ENCODE results near the gene FAF1.

Gene FAF1

GRCh38 chr1:50491142-50491541, 468.9 kb downstream of the FAF1 start:
- Mint-ChIP-seq H3K9me3 (peaks cover 9% of the 10 kb centered on the region), H3K36me3 (ENCODE audit: low read depth) (peaks cover 32% of the 10 kb centered on the region), H3K27me3 (ENCODE audit: low read depth) (no peaks in the 10 kb centered on the region), H3K4me3 (no peak overlapping the region), H3K27ac (no peak overlapping the region), H3K4me1 (ENCODE audit: low read depth) (peaks cover 9% of the 10 kb centered on the region)
- no peak for DNase-seq (ENCODE audit: low spot score)

- DNase-seq (ENCODE audit: low spot score), result no peak
- H3K9me3 Mint-ChIP-seq, result peaks cover 5% of the 10 kb centered on the region
- H3K27ac Mint-ChIP-seq, result peak overlapping the region; percentile 50
- H3K4me1 Mint-ChIP-seq (ENCODE audit: low read depth), result peaks cover 9% of the 10 kb centered on the region
- H3K36me3 Mint-ChIP-seq (ENCODE audit: low read depth), result peaks cover 32% of the 10 kb centered on the region
- no peak overlapping the region for H3K4me3 Mint-ChIP-seq
- H3K27me3 Mint-ChIP-seq (ENCODE audit: low read depth), result no peaks in the 10 kb centered on the region
Observed at GRCh38 chr1:50490640-50491039, 469.4 kb downstream of the FAF1 start.

GRCh38 chr1:50488876-50489275, 471.2 kb downstream of the FAF1 start:
- Mint-ChIP-seq H3K9me3 (no peaks in the 10 kb centered on the region), H3K27ac (no peak overlapping the region), H3K36me3 (ENCODE audit: low read depth) (peaks cover 26% of the 10 kb centered on the region), H3K27me3 (ENCODE audit: low read depth) (no peaks in the 10 kb centered on the region), H3K4me3 (no peak overlapping the region), H3K4me1 (ENCODE audit: low read depth) (peaks cover 9% of the 10 kb centered on the region)
- DNase-seq (ENCODE audit: low spot score), result no peak

- no peaks in the 10 kb centered on the region for H3K27me3 Mint-ChIP-seq (ENCODE audit: low read depth)
- H3K9me3 Mint-ChIP-seq, result no peaks in the 10 kb centered on the region
- H3K27ac Mint-ChIP-seq, result no peak overlapping the region
- peaks cover 28% of the 10 kb centered on the region for H3K36me3 Mint-ChIP-seq (ENCODE audit: low read depth)
- DNase-seq (ENCODE audit: low spot score), result no peak
- peaks cover 9% of the 10 kb centered on the region for H3K4me1 Mint-ChIP-seq (ENCODE audit: low read depth)
- no peak overlapping the region for H3K4me3 Mint-ChIP-seq
Observed at GRCh38 chr1:50488356-50488755, 471.7 kb downstream of the FAF1 start.

GRCh38 chr1:50487725-50488124, 472.3 kb downstream of the FAF1 start:
- H3K27ac Mint-ChIP-seq, result no peak overlapping the region
- no peaks in the 10 kb centered on the region for H3K27me3 Mint-ChIP-seq (ENCODE audit: low read depth)
- no peak overlapping the region for H3K4me3 Mint-ChIP-seq
- H3K36me3 Mint-ChIP-seq (ENCODE audit: low read depth), result peaks cover 28% of the 10 kb centered on the region
- DNase-seq (ENCODE audit: low spot score), result no peak
- H3K4me1 Mint-ChIP-seq (ENCODE audit: low read depth), result peaks cover 9% of the 10 kb centered on the region
- no peaks in the 10 kb centered on the region for H3K9me3 Mint-ChIP-seq

GRCh38 chr1:50481142-50481736, 478.8 kb downstream of the FAF1 start:
- Mint-ChIP-seq H3K27me3 (ENCODE audit: low read depth) (no peaks in the 10 kb centered on the region), H3K4me1 (ENCODE audit: low read depth) (no peaks in the 10 kb centered on the region), H3K27ac (no peak overlapping the region), H3K4me3 (no peak overlapping the region), H3K9me3 (no peaks in the 10 kb centered on the region), H3K36me3 (ENCODE audit: low read depth) (peaks cover 7% of the 10 kb centered on the region)
- no peak for DNase-seq (ENCODE audit: low spot score)

GRCh38 chr1:50476800-50477199, 483.3 kb downstream of the FAF1 start:
- no peak overlapping the region for H3K4me3 Mint-ChIP-seq
- H3K36me3 Mint-ChIP-seq (ENCODE audit: low read depth), result peaks cover 5% of the 10 kb centered on the region
- no peaks in the 10 kb centered on the region for H3K9me3 Mint-ChIP-seq
- no peaks in the 10 kb centered on the region for H3K27me3 Mint-ChIP-seq (ENCODE audit: low read depth)
- DNase-seq (ENCODE audit: low spot score), result no peak
- H3K27ac Mint-ChIP-seq, result no peak overlapping the region
- no peaks in the 10 kb centered on the region for H3K4me1 Mint-ChIP-seq (ENCODE audit: low read depth)

- no peaks in the 10 kb centered on the region for H3K9me3 Mint-ChIP-seq
- H3K4me3 Mint-ChIP-seq, result no peak overlapping the region
- H3K4me1 Mint-ChIP-seq (ENCODE audit: low read depth), result no peaks in the 10 kb centered on the region
- no peak overlapping the region for H3K27ac Mint-ChIP-seq
- H3K36me3 Mint-ChIP-seq (ENCODE audit: low read depth), result peaks cover 5% of the 10 kb centered on the region
- DNase-seq (ENCODE audit: low spot score), result no peak
- no peaks in the 10 kb centered on the region for H3K27me3 Mint-ChIP-seq (ENCODE audit: low read depth)
Observed at GRCh38 chr1:50474859-50475809, 484.9 kb downstream of the FAF1 start.

- no peak for DNase-seq (ENCODE audit: low spot score)
- H3K27me3 Mint-ChIP-seq (ENCODE audit: low read depth), result no peaks in the 10 kb centered on the region
- no peaks in the 10 kb centered on the region for H3K9me3 Mint-ChIP-seq
- no peak overlapping the region for H3K27ac Mint-ChIP-seq
- H3K36me3 Mint-ChIP-seq (ENCODE audit: low read depth), result peaks cover 5% of the 10 kb centered on the region
- H3K4me3 Mint-ChIP-seq, result no peak overlapping the region
- no peaks in the 10 kb centered on the region for H3K4me1 Mint-ChIP-seq (ENCODE audit: low read depth)
Observed at GRCh38 chr1:50473513-50473912, 486.6 kb downstream of the FAF1 start.

GRCh38 chr1:50471967-50472366, 488.1 kb downstream of the FAF1 start:
- H3K27ac Mint-ChIP-seq, result no peak overlapping the region
- H3K36me3 Mint-ChIP-seq (ENCODE audit: low read depth), result peaks cover 5% of the 10 kb centered on the region
- no peak overlapping the region for H3K4me3 Mint-ChIP-seq
- no peaks in the 10 kb centered on the region for H3K9me3 Mint-ChIP-seq
- DNase-seq (ENCODE audit: low spot score), result no peak
- no peaks in the 10 kb centered on the region for H3K27me3 Mint-ChIP-seq (ENCODE audit: low read depth)
- H3K4me1 Mint-ChIP-seq (ENCODE audit: low read depth), result no peaks in the 10 kb centered on the region

GRCh38 chr1:50462964-50463363, 497.1 kb downstream of the FAF1 start:
- no peaks in the 10 kb centered on the region for H3K9me3 Mint-ChIP-seq
- no peak overlapping the region for H3K4me3 Mint-ChIP-seq
- no peak for DNase-seq (ENCODE audit: low spot score)
- no peaks in the 10 kb centered on the region for H3K4me1 Mint-ChIP-seq (ENCODE audit: low read depth)
- no peak overlapping the region for H3K27ac Mint-ChIP-seq
- H3K36me3 Mint-ChIP-seq (ENCODE audit: low read depth), result no peaks in the 10 kb centered on the region
- H3K27me3 Mint-ChIP-seq (ENCODE audit: low read depth), result no peaks in the 10 kb centered on the region

GRCh38 chr1:50458507-50458906, 501.6 kb downstream of the FAF1 start:
- Mint-ChIP-seq H3K36me3 (ENCODE audit: low read depth) (no peaks in the 10 kb centered on the region), H3K9me3 (no peaks in the 10 kb centered on the region), H3K27ac (no peak overlapping the region), H3K4me3 (no peak overlapping the region), H3K4me1 (ENCODE audit: low read depth) (no peaks in the 10 kb centered on the region), H3K27me3 (ENCODE audit: low read depth) (no peaks in the 10 kb centered on the region)
- DNase-seq (ENCODE audit: low spot score), result no peak

- Mint-ChIP-seq H3K9me3 (no peaks in the 10 kb centered on the region), H3K27ac (no peak overlapping the region), H3K27me3 (ENCODE audit: low read depth) (no peaks in the 10 kb centered on the region), H3K4me1 (ENCODE audit: low read depth) (peaks cover 6% of the 10 kb centered on the region), H3K4me3 (no peak overlapping the region), H3K36me3 (ENCODE audit: low read depth) (no peaks in the 10 kb centered on the region)
- no peak for DNase-seq (ENCODE audit: low spot score)
Observed at GRCh38 chr1:50454911-50455310, 505.2 kb downstream of the FAF1 start.

GRCh38 chr1:50453266-50453665, 506.8 kb downstream of the FAF1 start:
- no peak for DNase-seq (ENCODE audit: low spot score)
- Mint-ChIP-seq H3K36me3 (ENCODE audit: low read depth) (no peaks in the 10 kb centered on the region), H3K27ac (no peak overlapping the region), H3K4me1 (ENCODE audit: low read depth) (peaks cover 6% of the 10 kb centered on the region), H3K27me3 (ENCODE audit: low read depth) (no peaks in the 10 kb centered on the region), H3K4me3 (no peak overlapping the region), H3K9me3 (no peaks in the 10 kb centered on the region)
